ENCODE measurements around the gene IGLON5. TPM values are rescaled to one million over a fixed set of nuclear protein-coding genes. Genes with fewer than 3 reads are reported as not detected.

The IGLON5 gene
- polyA plus RNA-seq, 1 donor = 3.1 TPM

DNA sequence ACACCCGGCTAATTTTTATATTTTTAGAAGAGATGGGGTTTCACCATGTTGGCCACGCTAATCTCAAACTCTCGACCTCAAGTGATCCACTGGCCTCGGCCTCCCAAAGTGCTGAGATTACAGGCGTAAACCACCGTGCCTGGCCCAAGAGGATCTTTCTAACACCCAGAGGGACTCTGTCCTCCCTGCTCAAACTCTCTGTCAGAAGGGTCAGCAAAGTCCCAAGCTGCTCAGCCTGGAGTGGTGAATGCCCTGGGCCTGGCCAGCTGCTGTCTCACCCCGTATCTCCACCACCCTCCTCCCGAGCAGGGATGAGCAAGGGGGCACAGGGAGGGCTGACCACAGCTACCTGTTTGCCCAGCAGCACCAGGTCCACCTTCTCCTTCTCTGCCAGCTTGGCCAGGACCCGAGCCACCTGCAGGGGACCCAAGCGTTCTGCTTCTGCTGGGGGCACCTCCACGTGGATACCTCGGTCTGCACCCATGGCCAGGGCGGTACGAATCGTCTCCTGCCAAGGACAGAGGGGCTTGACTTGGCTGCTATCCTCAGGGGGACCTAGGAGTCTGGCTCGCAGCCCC, 41.4 kb downstream of the IGLON5 start:
- Histone ChIP-seq H3K27me3 (ENCODE audit: control insufficient read depth, insufficient read depth, low read length) (no peaks in the 10 kb centered on the region), H3K4me1 (ENCODE audit: control insufficient read depth, insufficient read depth, low read length) (no peaks in the 10 kb centered on the region), H3K27ac (ENCODE audit: low read length) (no peak overlapping the region), H3K4me3 (ENCODE audit: low read length) (no peak overlapping the region), H3K36me3 (ENCODE audit: control insufficient read depth, insufficient read depth, low read length) (peaks cover 40% of the 10 kb centered on the region), H3K9me3 (ENCODE audit: control insufficient read depth, low read depth, low read length) (no peaks in the 10 kb centered on the region)
- DNase-seq = no peak
- WGBS (ENCODE audit: insufficient coverage, low lambda C conversion rate) = no CpG with 5 or more reads among the region's 16 CpGs

DNA sequence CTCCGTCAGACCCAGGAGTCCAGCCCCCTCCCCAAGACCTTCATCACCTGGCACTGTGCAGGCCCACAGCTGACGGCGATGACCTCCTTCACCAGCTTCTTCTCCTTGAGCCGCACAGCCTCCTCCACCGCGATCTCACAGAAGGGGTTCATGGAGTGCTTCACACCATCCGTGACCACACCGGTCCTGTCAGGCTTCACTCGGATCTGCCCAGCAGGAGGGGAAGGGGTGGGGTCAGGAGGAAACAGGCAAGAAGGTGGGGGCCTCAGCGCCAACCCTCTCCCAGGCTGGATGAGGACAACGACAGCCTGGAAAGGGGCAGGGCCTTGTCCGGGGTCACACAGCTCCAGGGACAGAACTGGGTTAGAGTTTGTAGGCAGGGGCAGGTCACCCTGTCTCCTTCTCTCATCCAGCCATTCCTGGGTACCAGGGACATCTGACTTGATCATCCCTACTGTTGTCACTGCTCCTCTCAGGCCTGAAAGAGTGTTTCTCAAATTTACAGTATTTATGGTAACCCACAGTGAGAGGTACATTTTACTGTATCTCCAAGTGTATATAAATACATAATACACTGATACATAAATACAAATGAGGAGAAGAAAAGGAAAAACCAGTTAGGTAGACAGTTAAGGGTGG, 42.8 kb downstream of the IGLON5 start:
- no peak for DNase-seq
- H3K27ac ChIP-seq (ENCODE audit: low read length) = peak overlapping the region; percentile 30

DNA sequence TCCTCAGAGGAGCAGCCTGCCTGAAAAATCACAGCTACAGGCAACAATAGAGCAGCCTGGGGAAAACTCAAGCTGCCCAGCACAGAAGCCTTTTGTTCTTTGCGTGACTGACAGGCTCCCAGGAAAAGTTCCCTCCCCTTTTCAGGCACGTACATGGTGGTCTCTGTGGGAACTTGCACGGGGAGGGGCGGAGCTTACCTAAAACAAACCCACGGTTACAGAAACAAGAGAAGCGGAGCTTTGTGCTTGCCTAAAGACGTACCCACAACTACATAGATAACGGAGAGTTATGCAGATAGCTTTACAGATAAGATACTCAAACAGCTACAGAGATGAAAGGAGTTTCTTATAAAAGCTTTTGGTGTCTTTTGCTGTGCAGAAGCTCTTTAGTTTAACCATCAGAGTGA, 43.3 kb downstream of the IGLON5 start:
- WGBS (ENCODE audit: insufficient coverage, low lambda C conversion rate) = no CpG with 5 or more reads among the region's 8 CpGs
- no peaks in the 10 kb centered on the region for H3K27me3 ChIP-seq (ENCODE audit: control insufficient read depth, insufficient read depth, low read length)
- peaks cover 35% of the 10 kb centered on the region for H3K36me3 ChIP-seq (ENCODE audit: control insufficient read depth, insufficient read depth, low read length)
- peak in 1 of 2 donors; percentile 57 for DNase-seq
- no peak overlapping the region for H3K4me3 ChIP-seq (ENCODE audit: low read length)
- peak overlapping the region; percentile 30 for H3K27ac ChIP-seq (ENCODE audit: low read length)
- H3K9me3 ChIP-seq (ENCODE audit: control insufficient read depth, low read depth, low read length) = no peaks in the 10 kb centered on the region
- no peaks in the 10 kb centered on the region for H3K4me1 ChIP-seq (ENCODE audit: control insufficient read depth, insufficient read depth, low read length)

More for the DNA sequence above, 42.8 kb downstream of the IGLON5 start:
- H3K36me3 ChIP-seq (ENCODE audit: control insufficient read depth, insufficient read depth, low read length) = peaks cover 38% of the 10 kb centered on the region
- no peak overlapping the region for H3K4me3 ChIP-seq (ENCODE audit: low read length)
- H3K4me1 ChIP-seq (ENCODE audit: control insufficient read depth, insufficient read depth, low read length) = no peaks in the 10 kb centered on the region
- no CpG with 5 or more reads among the region's 12 CpGs for WGBS (ENCODE audit: insufficient coverage, low lambda C conversion rate)
- H3K9me3 ChIP-seq (ENCODE audit: control insufficient read depth, low read depth, low read length) = no peaks in the 10 kb centered on the region
- H3K27me3 ChIP-seq (ENCODE audit: control insufficient read depth, insufficient read depth, low read length) = no peaks in the 10 kb centered on the region

DNA sequence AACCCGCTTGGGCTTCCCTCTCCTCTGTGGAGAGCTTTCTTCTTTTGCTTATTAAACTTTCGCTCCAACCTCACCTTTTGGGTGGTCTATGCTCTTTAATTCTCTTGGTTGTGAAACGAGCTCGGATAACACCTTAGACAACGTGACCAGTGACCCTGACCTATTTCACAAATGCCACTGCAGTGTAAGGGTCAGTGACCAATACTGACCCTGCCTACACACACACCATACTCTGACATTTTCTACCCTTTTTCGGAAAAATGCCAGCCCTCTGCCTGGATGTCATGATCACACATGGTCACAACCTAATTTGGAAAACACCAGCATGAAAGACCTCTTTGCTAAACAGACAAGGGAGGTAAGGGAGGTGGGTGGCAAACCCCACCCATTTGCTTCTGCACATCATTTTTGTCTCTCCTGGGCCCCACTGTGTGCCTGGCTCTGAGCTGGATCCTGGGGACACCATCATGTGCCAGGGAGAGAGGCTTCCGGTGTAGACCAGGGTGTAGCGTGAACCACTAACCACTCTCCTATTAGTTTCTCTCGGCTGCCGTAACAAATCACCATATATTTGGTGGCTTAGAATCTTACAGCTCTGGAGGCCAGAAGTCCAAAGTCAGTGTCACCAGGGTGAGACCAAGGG, 44.8 kb downstream of the IGLON5 start:
- 100% methylated on average over 1 of the region's 10 CpGs for WGBS (ENCODE audit: insufficient coverage, low lambda C conversion rate)
- H3K4me1 ChIP-seq (ENCODE audit: control insufficient read depth, insufficient read depth, low read length) = peaks cover 3% of the 10 kb centered on the region
- DNase-seq = no peak

DNA sequence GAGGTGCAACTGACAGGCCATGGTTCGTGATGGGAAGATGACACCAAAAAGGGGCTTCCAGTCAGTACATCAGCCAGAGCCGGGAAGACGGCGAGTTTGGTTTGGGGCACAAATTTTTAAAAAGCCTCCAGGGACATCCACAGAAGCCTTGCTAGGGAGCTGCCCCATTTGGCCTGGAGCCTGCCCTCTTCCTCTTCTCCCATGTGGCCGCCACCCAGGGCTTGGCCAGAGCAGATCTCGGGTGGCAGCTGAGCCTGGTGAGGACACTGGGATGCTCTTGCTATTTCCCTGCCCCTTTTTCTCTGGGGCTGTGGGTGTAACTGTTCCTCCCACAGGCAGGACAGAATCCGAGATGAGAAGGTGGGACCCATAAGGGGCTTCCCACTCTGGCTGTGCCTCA, 46.5 kb downstream of the IGLON5 start:
- no peak for DNase-seq
- WGBS (ENCODE audit: insufficient coverage, low lambda C conversion rate) = 100% methylated on average over 1 of the region's 7 CpGs
- Histone ChIP-seq H3K27ac (ENCODE audit: low read length) (no peak overlapping the region), H3K4me3 (ENCODE audit: low read length) (no peak overlapping the region), H3K27me3 (ENCODE audit: control insufficient read depth, insufficient read depth, low read length) (no peaks in the 10 kb centered on the region), H3K36me3 (ENCODE audit: control insufficient read depth, insufficient read depth, low read length) (peaks cover 5% of the 10 kb centered on the region), H3K4me1 (ENCODE audit: control insufficient read depth, insufficient read depth, low read length) (peaks cover 17% of the 10 kb centered on the region), H3K9me3 (ENCODE audit: control insufficient read depth, low read depth, low read length) (no peaks in the 10 kb centered on the region)

More for the DNA sequence above, 44.8 kb downstream of the IGLON5 start:
- no peaks in the 10 kb centered on the region for H3K9me3 ChIP-seq (ENCODE audit: control insufficient read depth, low read depth, low read length)
- H3K36me3 ChIP-seq (ENCODE audit: control insufficient read depth, insufficient read depth, low read length) = peaks cover 21% of the 10 kb centered on the region
- H3K27ac ChIP-seq (ENCODE audit: low read length) = no peak overlapping the region
- no peaks in the 10 kb centered on the region for H3K27me3 ChIP-seq (ENCODE audit: control insufficient read depth, insufficient read depth, low read length)
- H3K4me3 ChIP-seq (ENCODE audit: low read length) = no peak overlapping the region

DNA sequence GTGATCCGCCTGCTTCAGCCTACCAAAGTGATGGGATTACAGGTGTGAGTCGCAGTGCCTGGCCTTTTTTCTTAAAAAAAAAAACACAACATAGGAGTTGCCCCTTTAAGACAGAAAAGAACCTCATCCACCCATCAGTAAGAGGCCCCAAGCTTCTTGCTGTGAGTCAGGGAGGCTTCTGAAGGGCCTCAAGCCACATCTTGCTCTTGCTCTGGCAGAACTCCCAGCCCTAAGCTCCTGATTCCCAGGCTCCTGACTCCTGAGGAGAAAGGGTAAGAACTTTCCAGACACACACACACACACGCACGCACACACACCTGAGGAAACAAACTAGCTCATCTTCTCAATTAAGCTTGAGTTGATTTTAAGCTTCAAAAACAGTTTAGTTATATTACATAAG, 47.9 kb downstream of the IGLON5 start:
- Histone ChIP-seq H3K27me3 (ENCODE audit: control insufficient read depth, insufficient read depth, low read length) (no peaks in the 10 kb centered on the region), H3K4me1 (ENCODE audit: control insufficient read depth, insufficient read depth, low read length) (peaks cover 29% of the 10 kb centered on the region), H3K9me3 (ENCODE audit: control insufficient read depth, low read depth, low read length) (no peaks in the 10 kb centered on the region), H3K36me3 (ENCODE audit: control insufficient read depth, insufficient read depth, low read length) (peaks cover 3% of the 10 kb centered on the region), H3K4me3 (ENCODE audit: low read length) (no peak overlapping the region), H3K27ac (ENCODE audit: low read length) (no peak overlapping the region)
- DNase-seq = no peak
- no CpG with 5 or more reads among the region's 4 CpGs for WGBS (ENCODE audit: insufficient coverage, low lambda C conversion rate)

DNA sequence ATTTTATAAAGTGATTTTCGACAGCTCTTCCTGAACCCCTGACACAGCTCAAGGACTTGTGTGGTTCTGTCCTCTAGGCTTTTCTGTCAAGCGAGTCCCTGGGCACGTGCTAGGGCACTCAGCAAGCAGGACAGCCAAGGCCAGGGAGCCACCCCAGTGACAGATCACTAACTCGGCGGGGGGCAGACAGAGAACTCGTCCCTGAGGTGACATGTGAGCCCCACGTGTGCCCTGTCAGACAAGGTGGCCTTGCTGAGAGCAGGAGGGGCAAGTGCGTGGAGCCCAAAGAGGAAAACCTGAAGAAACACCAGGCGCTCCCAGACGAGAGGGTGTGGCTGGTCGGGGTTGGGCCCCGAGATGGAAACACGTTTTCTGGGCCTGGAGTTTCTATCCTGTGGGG, 49.8 kb downstream of the IGLON5 start:
- Histone ChIP-seq H3K4me3 (ENCODE audit: low read length) (no peak overlapping the region), H3K27me3 (ENCODE audit: control insufficient read depth, insufficient read depth, low read length) (no peaks in the 10 kb centered on the region), H3K36me3 (ENCODE audit: control insufficient read depth, insufficient read depth, low read length) (peaks cover 3% of the 10 kb centered on the region), H3K4me1 (ENCODE audit: control insufficient read depth, insufficient read depth, low read length) (peaks cover 34% of the 10 kb centered on the region), H3K9me3 (ENCODE audit: control insufficient read depth, low read depth, low read length) (no peaks in the 10 kb centered on the region), H3K27ac (ENCODE audit: low read length) (peak overlapping the region; percentile 20)
- peak in 1 of 2 donors; percentile 60 for DNase-seq
- no CpG with 5 or more reads among the region's 13 CpGs for WGBS (ENCODE audit: insufficient coverage, low lambda C conversion rate)

DNA sequence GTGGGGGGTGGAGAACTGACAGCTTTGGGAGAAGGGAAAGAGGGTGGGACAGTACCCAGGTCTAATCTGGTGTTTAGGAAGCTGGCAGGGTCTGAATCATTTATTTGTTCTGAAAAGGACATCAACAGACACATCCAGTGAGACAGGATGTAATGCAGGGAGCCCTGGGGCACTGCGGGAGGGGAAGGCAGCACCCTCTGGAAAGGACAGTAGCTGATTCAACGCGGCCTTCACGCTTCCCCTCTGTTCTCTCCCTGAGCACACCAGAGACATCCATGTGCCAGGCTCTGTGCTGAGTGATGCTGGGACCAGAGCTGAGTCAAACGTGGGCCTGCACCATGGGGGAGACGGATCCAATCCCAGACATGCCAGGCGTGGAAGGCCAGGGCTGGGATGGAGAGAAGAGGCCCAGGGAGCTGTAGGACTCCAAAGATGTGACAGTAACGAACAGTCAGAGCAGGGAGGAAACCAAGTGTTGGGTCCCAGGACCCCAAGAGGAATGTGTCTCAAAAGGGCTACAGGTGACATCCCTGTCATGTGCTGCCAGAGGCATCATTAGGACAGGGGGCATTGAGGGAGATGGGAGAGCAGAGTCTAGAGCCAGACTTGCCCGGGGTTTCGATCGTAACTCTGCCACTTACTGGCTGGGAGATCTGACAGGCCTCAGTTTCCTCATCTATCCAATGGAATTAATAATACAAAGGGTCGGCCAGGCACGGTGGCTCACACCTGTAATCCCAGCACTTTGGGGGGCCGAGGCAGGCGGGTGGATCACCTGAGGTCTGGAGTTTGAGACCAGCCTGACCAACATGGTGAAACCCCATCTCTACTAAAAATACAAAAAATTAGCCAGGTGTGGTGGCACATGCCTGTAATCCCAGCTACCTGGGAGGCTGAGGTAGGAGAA, 53.0 kb downstream of the IGLON5 start:
- WGBS (ENCODE audit: insufficient coverage, low lambda C conversion rate) = no CpG with 5 or more reads among the region's 15 CpGs
- Histone ChIP-seq H3K27me3 (ENCODE audit: control insufficient read depth, insufficient read depth, low read length) (no peaks in the 10 kb centered on the region), H3K36me3 (ENCODE audit: control insufficient read depth, insufficient read depth, low read length) (no peaks in the 10 kb centered on the region), H3K4me3 (ENCODE audit: low read length) (no peak overlapping the region), H3K27ac (ENCODE audit: low read length) (peak overlapping the region; percentile 95), H3K9me3 (ENCODE audit: control insufficient read depth, low read depth, low read length) (no peaks in the 10 kb centered on the region), H3K4me1 (ENCODE audit: control insufficient read depth, insufficient read depth, low read length) (peaks cover 41% of the 10 kb centered on the region)
- no peak for DNase-seq

DNA sequence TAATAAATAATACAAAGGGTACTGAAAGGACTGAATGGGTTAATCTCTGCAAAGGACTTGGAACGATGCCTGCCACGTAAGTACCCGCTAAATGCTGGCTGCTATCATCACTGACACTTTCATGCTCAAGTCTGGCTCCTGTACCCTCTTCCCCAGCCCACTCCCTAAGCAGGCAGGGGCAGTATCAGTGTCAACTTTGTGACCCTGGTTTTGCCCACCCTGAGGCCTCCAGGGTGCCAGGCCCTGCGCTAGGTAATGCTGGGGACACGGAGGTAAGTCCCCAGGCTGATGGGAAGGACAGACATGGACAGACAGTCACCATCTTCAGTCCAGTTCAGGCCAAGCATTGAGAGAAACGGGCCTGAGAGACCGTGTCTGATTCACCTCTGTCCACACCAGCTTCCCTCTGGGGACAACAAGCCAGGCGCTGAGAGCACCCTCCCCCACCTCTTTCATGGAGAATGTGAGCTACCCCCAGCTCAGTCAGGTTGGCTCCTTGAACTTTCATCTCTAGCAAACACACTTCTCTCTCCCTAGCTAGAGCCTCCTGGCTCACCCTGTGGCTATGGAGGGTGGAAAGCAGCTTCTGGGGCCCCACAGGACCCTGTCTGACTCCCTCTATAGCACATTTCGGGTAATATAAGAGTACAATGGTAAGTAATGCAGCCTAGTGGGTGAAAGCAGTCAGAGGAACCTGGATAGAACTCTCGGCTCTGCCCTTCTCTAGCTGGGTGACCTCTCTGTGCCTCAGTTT, 53.9 kb downstream of the IGLON5 start:
- Histone ChIP-seq H3K4me3 (ENCODE audit: low read length) (peak overlapping the region; percentile 88), H3K9me3 (ENCODE audit: control insufficient read depth, low read depth, low read length) (no peaks in the 10 kb centered on the region), H3K27me3 (ENCODE audit: control insufficient read depth, insufficient read depth, low read length) (no peaks in the 10 kb centered on the region), H3K36me3 (ENCODE audit: control insufficient read depth, insufficient read depth, low read length) (no peaks in the 10 kb centered on the region), H3K27ac (ENCODE audit: low read length) (peak overlapping the region; percentile 83), H3K4me1 (ENCODE audit: control insufficient read depth, insufficient read depth, low read length) (peaks cover 41% of the 10 kb centered on the region)
- whole genome bisulfite sequencing (ENCODE audit: insufficient coverage, low lambda C conversion rate) = no CpG with 5 or more reads among the region's 10 CpGs
- DNase-seq = peak; percentile 64 to 81
